MM.1S (cell line): ENCODE measurements around the gene DDX21.
A peak's percentile ranks its signal among the peaks of the same experiment; 100 is the strongest.

Experiments
- DNase-seq: peaks from one replicate; pipeline ENCODE4 v3.0.0-alpha.2; 2015
- H2AFZ ChIP-seq: fragments of 300-600 bp; sonication (generic); 2 replicates; pipeline ENCODE4 v1.6.0; 2016; ENCODE audit warnings: antibody characterized with exemption, low read length
- H3F3A ChIP-seq: fragments of 300-600 bp; sonication (generic); 2 replicates; pipeline ENCODE4 v1.6.1; 2016; ENCODE audit warnings: mild to moderate bottlenecking, antibody characterized with exemption, low read length, moderate library complexity, mixed read lengths; ENCODE audit not compliant: insufficient read depth
- H3K27ac ChIP-seq: fragments of 300-600 bp; sonication (generic); 2 replicates; pipeline ENCODE4 v1.5.1; 2016; ENCODE audit warnings: mild to moderate bottlenecking, low read length
- H3K27me3 ChIP-seq: fragments of 300-600 bp; sonication (generic); replicated peaks from 2 replicates; pipeline ENCODE4 v1.6.0; 2016; ENCODE audit warnings: low read length; ENCODE audit not compliant: insufficient read depth
- H3K36me3 ChIP-seq: fragments of 300-600 bp; sonication (generic); replicated peaks from 2 replicates; pipeline ENCODE4 v1.6.1; 2016; ENCODE audit warnings: mild to moderate bottlenecking, low read length, mixed read lengths; ENCODE audit not compliant: insufficient read depth
- H3K4me1 ChIP-seq: fragments of 300-600 bp; sonication (generic); 2 replicates; pipeline ENCODE4 v1.6.1; 2016; ENCODE audit warnings: low read length, mixed read lengths
- H3K4me2 ChIP-seq: fragments of 300-600 bp; sonication (generic); 2 replicates; pipeline ENCODE4 v1.6.0; 2016; ENCODE audit warnings: low read depth, low read length
- H3K4me3 ChIP-seq: fragments of 300-600 bp; sonication (generic); 2 replicates; pipeline ENCODE4 v1.5.1; 2016; ENCODE audit warnings: low read length, mixed read lengths
- H3K79me2 ChIP-seq: fragments of 300-600 bp; sonication (generic); 2 replicates; pipeline ENCODE4 v1.6.1; 2016; ENCODE audit warnings: mixed run types, low read length, mixed read lengths
- H3K9ac ChIP-seq: fragments of 300-600 bp; sonication (generic); 2 replicates; pipeline ENCODE4 v1.6.1; 2016; ENCODE audit warnings: low read length, mixed read lengths
- H3K9me2 ChIP-seq: fragments of 300-600 bp; sonication (generic); replicated peaks from 2 replicates; pipeline ENCODE4 v1.6.1; 2016; ENCODE audit warnings: mild to moderate bottlenecking, low read length, mixed read lengths; ENCODE audit not compliant: insufficient read depth
- H3K9me3 ChIP-seq: fragments of 300-600 bp; sonication (generic); replicated peaks from 2 replicates; pipeline ENCODE4 v1.6.1; 2016; ENCODE audit warnings: mild to moderate bottlenecking, low read length, mixed read lengths; ENCODE audit not compliant: insufficient read depth
- H4K20me1 ChIP-seq: fragments of 300-600 bp; sonication (generic); 2 replicates; pipeline ENCODE4 v1.6.1; 2016; ENCODE audit warnings: mild to moderate bottlenecking, low read length, moderate library complexity, mixed read lengths; ENCODE audit not compliant: insufficient read depth
- EZH2 ChIP-seq: fragments of 300-600 bp; sonication (generic); optimal IDR thresholded peaks from 2 replicates; pipeline ENCODE3; 2017; ENCODE audit warnings: low read depth, mild to moderate bottlenecking, antibody characterized with exemption, low read length, mixed read lengths
- EZH2phosphoT487 ChIP-seq: fragments of 300-600 bp; sonication (generic); IDR thresholded peaks from 2 replicates; pipeline ENCODE4 v1.6.1; 2018; ENCODE audit warnings: antibody characterized with exemption, low read length
- TF ChIP-seq, protein P1 (sequence below): fragments of 300-600 bp; sonication (generic); IDR thresholded peaks from 2 replicates; pipeline ENCODE4 v1.5.1; 2016; ENCODE audit warnings: antibody characterized with exemption, low read length, mixed read lengths

Gene DDX21

GRCh38 chr10:68988530-68989316 lies 32.8 kb downstream of the DDX21 start, which contains the start of gene KIFBP:
KIFBP (plus strand) TSS chr10:68988803; CDS start chr10:68988833, 30 bp downstream.
- Histone ChIP-seq H4K20me1 (no peaks in the 10 kb centered on the region), H3K4me3 (peak within 1 kb of the TSS; percentile 82), H3K79me2 (peaks cover 48% of the 10 kb centered on the region), H3F3A (peaks cover 25% of the 10 kb centered on the region), H3K4me1 (no peaks in the 10 kb centered on the region), H3K9me3 (no peaks in the 10 kb centered on the region), H3K27me3 (no peaks in the 10 kb centered on the region), H3K9ac (peak within 1 kb of the TSS; percentile 77), H2AFZ (peak within 1 kb of the TSS; percentile 88), H3K36me3 (no peaks in the 10 kb centered on the region; the same call in 1 of the 2 replicates), H3K4me2 (peak within 1 kb of the TSS; percentile 87), H3K9me2 (no peaks in the 10 kb centered on the region), H3K27ac (peak within 1 kb of the TSS; percentile 77)
- peak; percentile 97 for DNase-seq
- TF ChIP-seq, protein P1, sequence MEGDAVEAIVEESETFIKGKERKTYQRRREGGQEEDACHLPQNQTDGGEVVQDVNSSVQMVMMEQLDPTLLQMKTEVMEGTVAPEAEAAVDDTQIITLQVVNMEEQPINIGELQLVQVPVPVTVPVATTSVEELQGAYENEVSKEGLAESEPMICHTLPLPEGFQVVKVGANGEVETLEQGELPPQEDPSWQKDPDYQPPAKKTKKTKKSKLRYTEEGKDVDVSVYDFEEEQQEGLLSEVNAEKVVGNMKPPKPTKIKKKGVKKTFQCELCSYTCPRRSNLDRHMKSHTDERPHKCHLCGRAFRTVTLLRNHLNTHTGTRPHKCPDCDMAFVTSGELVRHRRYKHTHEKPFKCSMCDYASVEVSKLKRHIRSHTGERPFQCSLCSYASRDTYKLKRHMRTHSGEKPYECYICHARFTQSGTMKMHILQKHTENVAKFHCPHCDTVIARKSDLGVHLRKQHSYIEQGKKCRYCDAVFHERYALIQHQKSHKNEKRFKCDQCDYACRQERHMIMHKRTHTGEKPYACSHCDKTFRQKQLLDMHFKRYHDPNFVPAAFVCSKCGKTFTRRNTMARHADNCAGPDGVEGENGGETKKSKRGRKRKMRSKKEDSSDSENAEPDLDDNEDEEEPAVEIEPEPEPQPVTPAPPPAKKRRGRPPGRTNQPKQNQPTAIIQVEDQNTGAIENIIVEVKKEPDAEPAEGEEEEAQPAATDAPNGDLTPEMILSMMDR = peak; percentile 58
- no peak for TF ChIP-seq EZH2phosphoT487
- no peak for TF ChIP-seq EZH2

DNA sequence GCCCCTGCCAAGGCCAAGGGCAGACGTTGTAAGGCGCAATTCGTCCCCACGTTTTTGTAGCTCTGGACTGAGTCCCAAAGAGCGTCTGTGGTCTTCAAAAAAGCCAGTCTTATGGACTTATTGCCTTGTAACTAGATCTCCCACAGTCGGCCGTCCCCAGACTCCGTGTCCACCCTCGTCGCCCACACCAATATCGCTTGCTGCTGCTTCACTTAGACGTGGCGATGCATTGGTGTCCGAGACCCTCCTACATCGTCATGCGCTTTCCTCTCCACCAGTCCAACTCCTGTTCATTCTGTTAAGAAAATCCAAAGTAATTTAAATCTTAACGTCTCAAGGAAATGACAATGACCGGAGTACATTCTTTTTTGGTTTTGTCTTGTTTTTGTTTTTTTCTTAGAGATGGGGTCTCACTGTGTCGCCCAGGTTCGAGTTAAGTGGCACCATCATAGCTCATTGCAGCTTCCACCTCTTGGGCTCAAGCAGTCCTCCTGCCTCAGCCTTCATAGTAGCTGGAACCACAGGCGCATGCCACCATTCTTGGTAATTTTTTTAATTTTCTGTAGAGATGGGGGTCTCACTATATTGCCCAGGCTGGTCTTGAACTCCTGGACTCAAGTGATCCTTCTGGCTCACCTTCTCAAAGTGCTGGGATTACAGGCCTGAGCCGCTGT lies 33.5 kb downstream of the DDX21 start:
- H3K9ac ChIP-seq = peak overlapping the region; percentile 77
- no peaks in the 10 kb centered on the region for H4K20me1 ChIP-seq
- H3K9me2 ChIP-seq = no peaks in the 10 kb centered on the region
- H3F3A ChIP-seq = peaks cover 21% of the 10 kb centered on the region
- no peaks in the 10 kb centered on the region for H3K27me3 ChIP-seq
- peaks cover under 1% of the 10 kb centered on the region; the same call in 1 of the 2 replicates for H3K36me3 ChIP-seq
- peak overlapping the region; percentile 82 for H3K4me3 ChIP-seq
- peak overlapping the region; percentile 88 for H2AFZ ChIP-seq
- peak overlapping the region; percentile 87 for H3K4me2 ChIP-seq
- H3K4me1 ChIP-seq = no peaks in the 10 kb centered on the region
- TF ChIP-seq, protein P1 = no peak
- TF ChIP-seq EZH2phosphoT487 (no peak), EZH2 (no peak)
- no peak for DNase-seq
- H3K9me3 ChIP-seq = no peaks in the 10 kb centered on the region
- H3K27ac ChIP-seq = peak overlapping the region; percentile 77; the same call in 1 of the 2 replicates
- H3K79me2 ChIP-seq = peaks cover 55% of the 10 kb centered on the region

- DNase-seq = no peak
- no peak overlapping the region for H2AFZ ChIP-seq
Measured at GRCh38 chr10:68992636-68993440, 36.9 kb downstream of the DDX21 start.

More at GRCh38 chr10:68992636-68993440, 36.9 kb downstream of the DDX21 start:
- Histone ChIP-seq H3K9ac (no peak overlapping the region), H3K79me2 (peaks cover 83% of the 10 kb centered on the region), H3K9me3 (no peaks in the 10 kb centered on the region), H3K4me1 (peaks cover 9% of the 10 kb centered on the region; the same call in 1 of the 2 replicates), H3F3A (peaks cover 23% of the 10 kb centered on the region), H3K4me2 (no peak overlapping the region), H3K4me3 (no peak overlapping the region), H3K27ac (no peak overlapping the region), H3K36me3 (peaks cover 2% of the 10 kb centered on the region; the same call in 1 of the 2 replicates), H3K27me3 (no peaks in the 10 kb centered on the region), H4K20me1 (no peaks in the 10 kb centered on the region), H3K9me2 (no peaks in the 10 kb centered on the region)
- TF ChIP-seq EZH2 (no peak), EZH2phosphoT487 (no peak)
- TF ChIP-seq, protein P1 = no peak
